ENCODE results near the gene NAA30. TPM values are rescaled to one million over a fixed set of nuclear protein-coding genes. Genes with fewer than 3 reads are reported as not detected.

The NAA30 gene
- total RNA-seq, 1 experiment from 2014 or later: 14.0 TPM

DNA sequence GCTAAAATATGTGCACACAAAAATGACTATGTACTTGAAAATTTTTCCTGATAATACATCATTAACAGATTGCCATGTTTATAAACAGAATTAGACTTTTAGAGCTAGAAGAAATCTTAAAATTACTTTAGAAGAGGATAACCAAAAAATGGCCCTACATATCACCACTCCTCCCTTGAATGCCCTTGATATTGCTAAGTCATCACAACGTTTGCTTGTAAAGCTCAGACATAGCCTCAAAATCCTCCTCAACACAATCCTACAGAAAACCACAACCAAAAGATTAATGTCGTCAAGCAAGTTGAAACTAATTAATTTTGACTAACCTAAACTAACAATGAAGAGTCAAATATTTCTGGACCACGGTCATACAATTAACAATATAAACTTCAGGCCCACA lies 19.4 kb upstream of the NAA30 start:
- Histone ChIP-seq H3K9ac (ENCODE audit: low read length) (no peak overlapping the region), H3K27me3 (ENCODE audit: insufficient read depth, low read length) (no peaks in the 10 kb centered on the region), H3K27ac (ENCODE audit: low read depth, low read length) (no peak overlapping the region), H3K36me3 (ENCODE audit: control insufficient read depth in 1 of 2, insufficient read depth in 2 of 2, low read length in 2 of 2) (no peaks in the 10 kb centered on the region), H3K79me2 (ENCODE audit: insufficient read depth, low read length) (no peaks in the 10 kb centered on the region), H3K9me3 (ENCODE audit: control insufficient read depth in 1 of 2, insufficient read depth in 1 of 2, low read depth in 1 of 2, low read length in 2 of 2) (no peaks in the 10 kb centered on the region), H3K4me1 (ENCODE audit: control insufficient read depth in 1 of 2, insufficient read depth in 2 of 2, low read length in 2 of 2) (no peaks in the 10 kb centered on the region), H3K4me3 (replicated peaks in 1 of 2; ENCODE audit: low read depth in 1 of 2, low read length in 2 of 2) (no peak overlapping the region), H2AFZ (ENCODE audit: low read depth, low read length, poor library complexity, severe bottlenecking) (no peak overlapping the region), H4K20me1 (ENCODE audit: insufficient read depth) (no peaks in the 10 kb centered on the region), H3K9me2 (ENCODE audit: insufficient read depth) (no peaks in the 10 kb centered on the region), H3K4me2 (ENCODE audit: low read length) (no peak overlapping the region)
- no peak for DNase-seq (ENCODE audit: low read depth, low spot score)
- ChIA-PET CTCF (no interaction called here), RAD21 (ENCODE audit: low non-redundant PET in 1 of 2, low total read pairs in 2 of 2, uncharacterized antibody in 2 of 2, unreplicated experiment in 2 of 2) (no interaction called here), POLR2A (interaction anchor here (0.5 kb wide), 1 partner anchor 761 kb away, joined by 6 read pairs; no protein-coding TSS in a partner anchor)
- TF ChIP-seq SP1 (IDR thresholded peaks at IDR 0.05; ENCODE audit: low read depth) (no peak), EZH2phosphoT487 (IDR thresholded peaks at IDR 0.05; ENCODE audit: borderline replicate concordance) (no peak), EZH2 (IDR thresholded peaks at IDR 0.05) (no peak), CEBPB (IDR thresholded peaks at IDR 0.05; ENCODE audit: low read depth) (no peak), YY1 (IDR thresholded peaks at IDR 0.05; ENCODE audit: extremely low read depth, insufficient replicate concordance, low read depth, low read length) (no peak), SRF (IDR thresholded peaks at IDR 0.05; ENCODE audit: low read depth) (no peak), ZFX (IDR thresholded peaks at IDR 0.05) (no peak), JUND (IDR thresholded peaks at IDR 0.05) (no peak), POLR2A (IDR thresholded peaks at IDR 0.05; ENCODE audit: borderline replicate concordance, extremely low read depth, insufficient read depth, insufficient read length) (no peak), ELF1 (IDR thresholded peaks at IDR 0.05; ENCODE audit: borderline replicate concordance, low read depth) (no peak), ZNF274 (IDR thresholded peaks at IDR 0.05; ENCODE audit: low read depth, low read length) (no peak), RAD21 (IDR thresholded peaks at IDR 0.05; ENCODE audit: low read depth) (no peak)
- TF ChIP-seq, protein P1, sequence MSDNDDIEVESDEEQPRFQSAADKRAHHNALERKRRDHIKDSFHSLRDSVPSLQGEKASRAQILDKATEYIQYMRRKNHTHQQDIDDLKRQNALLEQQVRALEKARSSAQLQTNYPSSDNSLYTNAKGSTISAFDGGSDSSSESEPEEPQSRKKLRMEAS (IDR thresholded peaks at IDR 0.05): no peak
- TF ChIP-seq, protein P2, sequence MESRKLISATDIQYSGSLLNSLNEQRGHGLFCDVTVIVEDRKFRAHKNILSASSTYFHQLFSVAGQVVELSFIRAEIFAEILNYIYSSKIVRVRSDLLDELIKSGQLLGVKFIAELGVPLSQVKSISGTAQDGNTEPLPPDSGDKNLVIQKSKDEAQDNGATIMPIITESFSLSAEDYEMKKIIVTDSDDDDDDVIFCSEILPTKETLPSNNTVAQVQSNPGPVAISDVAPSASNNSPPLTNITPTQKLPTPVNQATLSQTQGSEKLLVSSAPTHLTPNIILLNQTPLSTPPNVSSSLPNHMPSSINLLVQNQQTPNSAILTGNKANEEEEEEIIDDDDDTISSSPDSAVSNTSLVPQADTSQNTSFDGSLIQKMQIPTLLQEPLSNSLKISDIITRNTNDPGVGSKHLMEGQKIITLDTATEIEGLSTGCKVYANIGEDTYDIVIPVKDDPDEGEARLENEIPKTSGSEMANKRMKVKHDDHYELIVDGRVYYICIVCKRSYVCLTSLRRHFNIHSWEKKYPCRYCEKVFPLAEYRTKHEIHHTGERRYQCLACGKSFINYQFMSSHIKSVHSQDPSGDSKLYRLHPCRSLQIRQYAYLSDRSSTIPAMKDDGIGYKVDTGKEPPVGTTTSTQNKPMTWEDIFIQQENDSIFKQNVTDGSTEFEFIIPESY (IDR thresholded peaks at IDR 0.05; ENCODE audit: extremely low read depth, insufficient replicate concordance, low read length): no peak
- BruUV-seq (replicated peaks): no TSS peak
- ATAC-seq: no peak
- intact Hi-C loops (cut with micrococcal nuclease): loop anchor here (10.0 kb wide), 1 partner anchor 166 kb away; no protein-coding TSS in a partner anchor
